Measurements from ENCODE around the gene LDLRAP1. TPM values are rescaled to one million over a fixed set of nuclear protein-coding genes. Genes with fewer than 3 reads are reported as not detected.

Gene LDLRAP1
- total and polyA plus RNA-seq, 2 experiments from 2014 or later: 9.6 to 22.7 TPM

DNA sequence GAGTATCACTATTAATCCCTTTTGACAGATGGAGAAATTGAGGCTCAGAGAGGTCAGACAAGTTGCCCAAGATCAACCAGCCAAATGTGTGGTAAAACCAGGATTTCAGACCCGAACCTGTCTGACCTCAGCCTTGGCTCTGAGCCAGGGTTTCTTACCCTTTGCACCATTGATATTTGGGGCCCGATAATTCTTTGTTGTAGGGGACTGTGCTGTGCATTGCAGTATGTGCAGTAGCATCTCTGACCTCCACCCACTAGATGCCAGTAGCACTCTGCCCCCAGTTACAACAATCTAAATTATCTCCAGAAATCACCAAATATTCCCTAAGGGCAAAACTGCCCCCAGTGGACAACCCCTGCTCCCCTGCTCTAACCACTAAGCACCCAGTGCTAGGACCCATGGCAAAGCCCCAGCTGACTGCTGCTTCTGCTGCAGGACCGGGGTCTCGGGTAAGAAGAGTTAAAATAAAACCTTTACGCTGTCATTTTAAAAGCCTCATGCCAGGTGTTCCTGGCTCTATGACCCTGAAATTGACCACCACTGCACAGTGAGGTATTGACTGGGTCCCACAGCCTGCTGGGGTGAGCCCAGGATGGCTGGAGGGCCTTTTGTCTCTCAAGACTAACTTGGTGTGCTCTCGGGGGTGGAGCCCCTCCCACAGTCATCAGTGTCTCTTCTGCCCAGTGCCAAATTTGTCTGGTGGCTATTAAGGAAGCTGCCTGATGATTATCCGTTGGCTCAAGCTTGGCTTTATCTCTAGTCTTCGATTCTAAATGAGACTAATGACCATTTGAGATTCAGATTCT lies 67.6 kb downstream of the LDLRAP1 start:
- Mint-ChIP-seq H3K36me3 (ENCODE audit: low read depth) (no peaks in the 10 kb centered on the region), H3K9me3 (no peaks in the 10 kb centered on the region), H3K27ac (no peak overlapping the region), H3K4me3 (no peak overlapping the region), H3K4me1 (peaks cover 5% of the 10 kb centered on the region), H3K27me3 (ENCODE audit: insufficient read depth, low read depth, poor library complexity) (peaks cover 4% of the 10 kb centered on the region)
- Histone ChIP-seq H3K4me1 (ENCODE audit: insufficient read depth) (peaks cover 6% of the 10 kb centered on the region), H3K27me3 (ENCODE audit: insufficient read depth) (no peaks in the 10 kb centered on the region), H3K36me3 (ENCODE audit: insufficient read depth) (no peaks in the 10 kb centered on the region), H4K20me1 (replicated peaks; ENCODE audit: insufficient read depth) (no peaks in the 10 kb centered on the region), H3K9me2 (ENCODE audit: insufficient read depth) (no peaks in the 10 kb centered on the region), H3K79me2 (replicated peaks; ENCODE audit: insufficient read depth) (no peaks in the 10 kb centered on the region), H3K4me2 (no peak overlapping the region), H2AFZ (no peak overlapping the region), H3K4me3 (no peak overlapping the region), H3F3A (replicated peaks; ENCODE audit: low read depth) (no peaks in the 10 kb centered on the region), H3K27ac (ENCODE audit: low read depth) (no peak overlapping the region)
- ATAC-seq (peak; percentile 12; the same call in 1 of the 3 replicates), DNase-seq (ENCODE audit: low spot score) (no peak)
- TF ChIP-seq NANOG (IDR thresholded peaks at IDR 0.05; ENCODE audit: borderline replicate concordance): no peak
- TF ChIP-seq, protein P1, sequence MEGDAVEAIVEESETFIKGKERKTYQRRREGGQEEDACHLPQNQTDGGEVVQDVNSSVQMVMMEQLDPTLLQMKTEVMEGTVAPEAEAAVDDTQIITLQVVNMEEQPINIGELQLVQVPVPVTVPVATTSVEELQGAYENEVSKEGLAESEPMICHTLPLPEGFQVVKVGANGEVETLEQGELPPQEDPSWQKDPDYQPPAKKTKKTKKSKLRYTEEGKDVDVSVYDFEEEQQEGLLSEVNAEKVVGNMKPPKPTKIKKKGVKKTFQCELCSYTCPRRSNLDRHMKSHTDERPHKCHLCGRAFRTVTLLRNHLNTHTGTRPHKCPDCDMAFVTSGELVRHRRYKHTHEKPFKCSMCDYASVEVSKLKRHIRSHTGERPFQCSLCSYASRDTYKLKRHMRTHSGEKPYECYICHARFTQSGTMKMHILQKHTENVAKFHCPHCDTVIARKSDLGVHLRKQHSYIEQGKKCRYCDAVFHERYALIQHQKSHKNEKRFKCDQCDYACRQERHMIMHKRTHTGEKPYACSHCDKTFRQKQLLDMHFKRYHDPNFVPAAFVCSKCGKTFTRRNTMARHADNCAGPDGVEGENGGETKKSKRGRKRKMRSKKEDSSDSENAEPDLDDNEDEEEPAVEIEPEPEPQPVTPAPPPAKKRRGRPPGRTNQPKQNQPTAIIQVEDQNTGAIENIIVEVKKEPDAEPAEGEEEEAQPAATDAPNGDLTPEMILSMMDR (conservative IDR thresholded peaks at IDR 0.05; ENCODE audit: low read depth in 2 of 2): peak; percentile 10 to 24; a peak in 2 of 4 replicates

DNA sequence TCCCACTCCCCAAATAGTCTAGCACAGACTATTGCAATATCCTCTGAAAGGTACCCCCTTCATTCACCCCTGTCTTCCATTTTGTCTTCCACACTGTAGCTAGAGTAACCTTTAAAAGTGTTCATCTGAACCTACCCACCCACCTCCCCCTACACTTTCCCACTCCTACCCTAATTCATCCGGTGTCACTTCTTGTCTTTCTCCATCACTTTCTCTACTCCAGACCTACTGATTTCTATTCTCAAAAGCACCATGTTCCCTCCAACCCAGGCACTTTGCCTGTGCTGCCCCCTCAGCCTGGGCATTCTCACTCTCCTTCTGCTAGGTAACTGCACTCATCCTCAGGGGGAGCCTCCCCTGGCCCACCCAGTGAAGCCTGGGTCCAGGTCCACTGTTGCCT lies 68.4 kb downstream of the LDLRAP1 start:
- no peak for TF ChIP-seq EZH2phosphoT487 (IDR thresholded peaks at IDR 0.05; ENCODE audit: unreplicated experiment)
- no peak for TF ChIP-seq STAT1 (IDR thresholded peaks at IDR 0.05; ENCODE audit: unreplicated experiment)
- Mint-ChIP-seq H3K27ac (no peak overlapping the region), H3K4me1 (peaks cover 5% of the 10 kb centered on the region), H3K36me3 (ENCODE audit: low read depth) (no peaks in the 10 kb centered on the region), H3K27me3 (ENCODE audit: insufficient read depth, low read depth, poor library complexity) (peaks cover 4% of the 10 kb centered on the region), H3K9me3 (no peaks in the 10 kb centered on the region), H3K4me3 (no peak overlapping the region)
- Histone ChIP-seq H3K36me3 (ENCODE audit: insufficient read depth) (no peaks in the 10 kb centered on the region), H3F3A (replicated peaks; ENCODE audit: low read depth) (no peaks in the 10 kb centered on the region), H3K4me3 (no peak overlapping the region), H2AFZ (no peak overlapping the region), H3K9me2 (ENCODE audit: insufficient read depth) (no peaks in the 10 kb centered on the region), H3K27ac (ENCODE audit: low read depth) (no peak overlapping the region), H3K79me2 (replicated peaks; ENCODE audit: insufficient read depth) (no peaks in the 10 kb centered on the region), H3K4me1 (ENCODE audit: insufficient read depth) (peaks cover 6% of the 10 kb centered on the region), H3K4me2 (no peak overlapping the region), H4K20me1 (replicated peaks; ENCODE audit: insufficient read depth) (no peaks in the 10 kb centered on the region), H3K27me3 (ENCODE audit: insufficient read depth) (no peaks in the 10 kb centered on the region)
- ATAC-seq (no peak), DNase-seq (ENCODE audit: low spot score) (no peak)

DNA sequence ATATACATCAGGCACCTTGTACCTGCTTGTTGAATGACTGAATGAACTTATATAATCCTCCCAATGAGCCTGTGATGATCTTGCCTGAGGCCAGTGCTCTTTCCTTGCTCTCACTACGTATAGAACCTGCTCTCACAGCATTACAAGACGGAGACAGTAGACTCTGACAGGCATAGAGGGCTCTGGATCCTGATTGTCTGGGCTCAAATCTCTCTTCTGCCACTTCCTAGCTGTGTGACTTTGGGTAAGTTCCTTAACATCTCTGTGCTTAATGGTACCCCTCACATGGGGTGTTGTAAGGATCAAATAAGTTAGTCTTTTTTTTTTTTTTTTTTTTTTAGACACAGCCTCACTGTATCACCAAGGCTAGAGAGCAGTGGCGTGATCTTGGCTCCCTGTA lies 69.0 kb downstream of the LDLRAP1 start:
- H3K4me2 ChIP-seq: no peak overlapping the region
- H3K27me3 ChIP-seq (ENCODE audit: insufficient read depth): peaks cover under 1% of the 10 kb centered on the region; the same call in 1 of the 2 replicates
- H3K79me2 ChIP-seq (replicated peaks; ENCODE audit: insufficient read depth): no peaks in the 10 kb centered on the region
- peaks cover 5% of the 10 kb centered on the region for H3K4me1 Mint-ChIP-seq
- H3K4me3 Mint-ChIP-seq: no peak overlapping the region
- no peak for ATAC-seq
- H3K4me1 ChIP-seq (ENCODE audit: insufficient read depth): peaks cover 6% of the 10 kb centered on the region
- no peak overlapping the region for H3K27ac ChIP-seq (ENCODE audit: low read depth)
- peaks cover 4% of the 10 kb centered on the region for H3K27me3 Mint-ChIP-seq (ENCODE audit: insufficient read depth, low read depth, poor library complexity)
- no peaks in the 10 kb centered on the region for H3F3A ChIP-seq (replicated peaks; ENCODE audit: low read depth)
- H3K36me3 Mint-ChIP-seq (ENCODE audit: low read depth): no peaks in the 10 kb centered on the region
- H3K4me3 ChIP-seq: no peak overlapping the region
- H3K36me3 ChIP-seq (ENCODE audit: insufficient read depth): no peaks in the 10 kb centered on the region
- H2AFZ ChIP-seq: no peak overlapping the region
- no peaks in the 10 kb centered on the region for H4K20me1 ChIP-seq (replicated peaks; ENCODE audit: insufficient read depth)
- no peaks in the 10 kb centered on the region for H3K9me3 Mint-ChIP-seq
- DNase-seq (ENCODE audit: low spot score): no peak
- no peaks in the 10 kb centered on the region for H3K9me2 ChIP-seq (ENCODE audit: insufficient read depth)
- H3K27ac Mint-ChIP-seq: no peak overlapping the region
- no peak for TF ChIP-seq JUNB (IDR thresholded peaks at IDR 0.05; ENCODE audit: unreplicated experiment)
- no peak for TF ChIP-seq CREB1 (CRISPR knock-in tag; IDR thresholded peaks at IDR 0.05; ENCODE audit: low read depth)
- no peak for TF ChIP-seq NANOG (IDR thresholded peaks at IDR 0.05; ENCODE audit: borderline replicate concordance)
- TF ChIP-seq EZH2 (IDR thresholded peaks at IDR 0.05; ENCODE audit: low read depth, unreplicated experiment): no peak
- TF ChIP-seq ZNF114 (CRISPR knock-in tag; IDR thresholded peaks at IDR 0.05): no peak
- TF ChIP-seq POLR2AphosphoS5 (IDR thresholded peaks at IDR 0.05; ENCODE audit: low read depth): no peak
- TF ChIP-seq EZH2phosphoT487 (IDR thresholded peaks at IDR 0.05; ENCODE audit: unreplicated experiment): no peak
- TF ChIP-seq, protein P1 (conservative IDR thresholded peaks at IDR 0.05; ENCODE audit: low read depth in 2 of 2): no peak
- TF ChIP-seq, protein P2, sequence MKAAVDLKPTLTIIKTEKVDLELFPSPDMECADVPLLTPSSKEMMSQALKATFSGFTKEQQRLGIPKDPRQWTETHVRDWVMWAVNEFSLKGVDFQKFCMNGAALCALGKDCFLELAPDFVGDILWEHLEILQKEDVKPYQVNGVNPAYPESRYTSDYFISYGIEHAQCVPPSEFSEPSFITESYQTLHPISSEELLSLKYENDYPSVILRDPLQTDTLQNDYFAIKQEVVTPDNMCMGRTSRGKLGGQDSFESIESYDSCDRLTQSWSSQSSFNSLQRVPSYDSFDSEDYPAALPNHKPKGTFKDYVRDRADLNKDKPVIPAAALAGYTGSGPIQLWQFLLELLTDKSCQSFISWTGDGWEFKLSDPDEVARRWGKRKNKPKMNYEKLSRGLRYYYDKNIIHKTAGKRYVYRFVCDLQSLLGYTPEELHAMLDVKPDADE (IDR thresholded peaks at IDR 0.05): no peak
- no peak for TF ChIP-seq ZNF331 (CRISPR knock-in tag; IDR thresholded peaks at IDR 0.05; ENCODE audit: low read depth)

Measured in GM23338 (cell line).